GM12878 (cell line): ENCODE data around the gene NECAB3.

Source experiments
- BRCA1 ChIP-seq: IDR thresholded peaks from 2 replicates; pipeline ENCODE4 v1.6.1; 2011; ENCODE audit warnings: low read depth, low read length, improper control_type of control experiment
- CHD1 ChIP-seq: IDR thresholded peaks from 2 replicates; pipeline ENCODE4 v1.6.1; 2012; ENCODE audit warnings: low read depth, low read length, improper control_type of control experiment
- CTCF ChIP-seq, 3 experiments: IDR thresholded peaks in 2 of 3; conservative IDR thresholded peaks in 1 of 3; 2 replicates each; pipeline ENCODE4 v1.5.1; 2011; ENCODE audit warnings: low read depth in 3 of 3, low read length in 3 of 3, mild to moderate bottlenecking in 3 of 3, control low read depth in 2 of 3, moderate library complexity in 2 of 3, inconsistent platforms in 1 of 3, mixed read lengths in 1 of 3; ENCODE audit not compliant: control insufficient read depth in 2 of 3, insufficient read depth in 1 of 3; ENCODE audit errors: extremely low read depth in 1 of 3
- FOS ChIP-seq: IDR thresholded peaks from 3 replicates; pipeline ENCODE4 v1.6.1; 2011; ENCODE audit warnings: borderline replicate concordance; ENCODE audit not compliant: insufficient read length; ENCODE audit errors: extremely low read depth
- MAX ChIP-seq: IDR thresholded peaks from 2 replicates; pipeline ENCODE4 v1.6.1; 2012; ENCODE audit warnings: low read depth, low read length, improper control_type of control experiment
- MXI1 ChIP-seq: fragments of 150-350 bp; IDR thresholded peaks from 2 replicates; pipeline ENCODE4 v1.6.1; 2011; ENCODE audit warnings: low read depth, mild to moderate bottlenecking, inconsistent platforms, low read length, improper control_type of control experiment
- POLR2A ChIP-seq: IDR thresholded peaks from 2 replicates; pipeline ENCODE4 v1.6.1; 2011; ENCODE audit warnings: low read depth, mild to moderate bottlenecking, low read length
- RAD21 ChIP-seq: IDR thresholded peaks from 2 replicates; pipeline ENCODE4 v1.6.1; 2011; ENCODE audit warnings: mild to moderate bottlenecking, low read depth, low read length, moderate library complexity; ENCODE audit not compliant: insufficient read depth
- RCOR1 ChIP-seq: conservative IDR thresholded peaks from 2 replicates; pipeline ENCODE4 v1.6.1; 2012; ENCODE audit warnings: low read depth, low read length, improper control_type of control experiment
- SIN3A ChIP-seq: IDR thresholded peaks from 2 replicates; pipeline ENCODE4 v1.6.1; 2012; ENCODE audit warnings: low read depth, low read length, improper control_type of control experiment
- SUPT20H ChIP-seq: IDR thresholded peaks from 2 replicates; pipeline ENCODE4 v1.6.1; 2011; ENCODE audit warnings: low read depth, mild to moderate bottlenecking, low read length, moderate library complexity, borderline replicate concordance; ENCODE audit not compliant: control insufficient read depth
- ZBTB4 ChIP-seq: fragments of 450-650 bp; formaldehyde crosslinking; IDR thresholded peaks from 2 replicates; pipeline ENCODE4 v1.4.0; 2022; ENCODE audit warnings: mild to moderate bottlenecking, moderate library complexity

GRCh38 chr20:33624399-33624798 lies 49.8 kb downstream of the NECAB3 start:
- TF ChIP-seq FOS (no peak), POLR2A (no peak), CTCF (IDR thresholded peaks at IDR 0.05 in 2 of 3, conservative IDR thresholded peaks at IDR 0.05 in 1 of 3; ENCODE audit: control insufficient read depth in 2 of 3, extremely low read depth in 1 of 3, insufficient read depth in 1 of 3, low read depth in 3 of 3, low read length in 3 of 3) (no peak), CHD1 (no peak), SUPT20H (no peak), BRCA1 (no peak), RCOR1 (no peak), MAX (no peak), MXI1 (no peak), SIN3A (no peak), RAD21 (no peak), ZBTB4 (CRISPR knock-in tag) (no peak)
